ENCODE measurements around the gene REPS2.

DNA sequence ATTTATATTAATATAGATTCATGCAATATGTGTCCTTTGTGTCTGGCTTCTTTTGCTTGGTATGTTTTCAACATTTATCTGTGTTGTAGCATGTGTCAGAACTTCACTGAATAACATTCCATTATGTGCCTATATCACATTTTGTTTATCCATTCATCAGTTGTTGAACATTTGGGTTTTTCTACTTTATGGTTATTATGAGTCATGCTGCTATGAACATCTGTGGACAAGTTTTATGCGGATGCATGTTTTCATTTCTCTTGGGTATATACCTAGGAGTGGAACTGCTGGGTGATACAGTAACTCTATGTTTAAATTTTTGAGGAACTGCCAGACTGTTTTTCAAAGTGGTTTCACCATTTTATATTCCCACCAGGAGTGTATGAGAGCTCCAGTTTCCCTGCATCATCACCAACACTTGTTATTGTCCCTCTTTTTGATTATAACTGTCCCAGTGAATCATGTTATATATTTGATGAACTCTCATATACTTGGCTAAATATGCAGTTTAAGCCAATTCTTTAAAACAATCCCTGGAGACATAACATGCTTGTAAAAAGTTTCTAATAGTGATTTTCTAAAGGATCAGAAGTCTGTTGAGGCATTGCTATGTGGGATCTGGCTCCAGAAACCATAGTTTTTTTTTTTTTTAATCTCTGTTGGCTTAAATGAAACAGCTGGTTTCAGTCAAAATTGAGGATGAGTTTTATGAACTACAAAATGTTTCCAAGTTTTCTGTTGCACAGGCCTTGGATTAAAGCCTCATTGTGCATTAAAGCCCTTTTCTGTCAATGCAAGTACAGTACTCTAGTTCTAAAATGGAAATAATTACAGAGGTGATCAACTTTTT, 21.6 kb upstream of the REPS2 start:
- TF ChIP-seq, protein P1, sequence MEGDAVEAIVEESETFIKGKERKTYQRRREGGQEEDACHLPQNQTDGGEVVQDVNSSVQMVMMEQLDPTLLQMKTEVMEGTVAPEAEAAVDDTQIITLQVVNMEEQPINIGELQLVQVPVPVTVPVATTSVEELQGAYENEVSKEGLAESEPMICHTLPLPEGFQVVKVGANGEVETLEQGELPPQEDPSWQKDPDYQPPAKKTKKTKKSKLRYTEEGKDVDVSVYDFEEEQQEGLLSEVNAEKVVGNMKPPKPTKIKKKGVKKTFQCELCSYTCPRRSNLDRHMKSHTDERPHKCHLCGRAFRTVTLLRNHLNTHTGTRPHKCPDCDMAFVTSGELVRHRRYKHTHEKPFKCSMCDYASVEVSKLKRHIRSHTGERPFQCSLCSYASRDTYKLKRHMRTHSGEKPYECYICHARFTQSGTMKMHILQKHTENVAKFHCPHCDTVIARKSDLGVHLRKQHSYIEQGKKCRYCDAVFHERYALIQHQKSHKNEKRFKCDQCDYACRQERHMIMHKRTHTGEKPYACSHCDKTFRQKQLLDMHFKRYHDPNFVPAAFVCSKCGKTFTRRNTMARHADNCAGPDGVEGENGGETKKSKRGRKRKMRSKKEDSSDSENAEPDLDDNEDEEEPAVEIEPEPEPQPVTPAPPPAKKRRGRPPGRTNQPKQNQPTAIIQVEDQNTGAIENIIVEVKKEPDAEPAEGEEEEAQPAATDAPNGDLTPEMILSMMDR (IDR thresholded peaks at IDR 0.05): no peak
- TF ChIP-seq POLR2A (IDR thresholded peaks at IDR 0.05): no peak
